PC-3 (cell line): Measurements from ENCODE around the gene S1PR2. TPM values are rescaled to one million over a fixed set of nuclear protein-coding genes. Genes with fewer than 3 reads are reported as not detected.

Source experiments
- ATAC-seq: fragments of 200-7000 bp; cut with Tn5 transposase; 2 replicates; pipeline ENCODE4 v1.9.1; 2020; ENCODE audit warnings: mild to moderate bottlenecking, moderate library complexity
- BruUV-seq: library from RNA; stranded (reverse); fragments of 400-500 nt; replicated peaks from 2 replicates; lab custom pipeline; 2021; lab: Mats Ljungman, UMichigan
- CTCF ChIA-PET: fragments of 300-600 bp; sonication (Branson Sonifier 250); formaldehyde crosslinking; loops from one replicate; lab custom pipeline; 2022; ENCODE audit warnings: antibody characterized with exemption; lab: Charles Lee
- POLR2A ChIA-PET: fragments of 300-600 bp; sonication (Branson Sonifier 250); formaldehyde crosslinking; loops from one replicate; lab custom pipeline; 2022; ENCODE audit warnings: antibody characterized with exemption; ENCODE audit not compliant: unreplicated experiment; lab: Charles Lee
- DNase-seq: peaks from one replicate; pipeline ENCODE4 v3.0.0-alpha.2; 2015
- H2AFZ ChIP-seq: fragments of 300-600 bp; sonication (generic); 2 replicates; pipeline ENCODE4 v1.6.0; 2016; ENCODE audit warnings: antibody characterized with exemption, low read length
- H3F3A ChIP-seq: fragments of 300-600 bp; sonication (generic); one replicate; pipeline ENCODE4 v1.6.0; 2017; ENCODE audit warnings: antibody characterized with exemption, low read length, control low read depth, mild to moderate bottlenecking; ENCODE audit not compliant: unreplicated experiment
- H3K27ac ChIP-seq: fragments of 300-600 bp; sonication (generic); 2 replicates; pipeline ENCODE4 v1.5.1; 2016; ENCODE audit warnings: mild to moderate bottlenecking, low read length
- H3K27me3 ChIP-seq: fragments of 300-600 bp; sonication (generic); 2 replicates; pipeline ENCODE4 v1.6.1; 2016; ENCODE audit warnings: low read length, mixed read lengths
- H3K36me3 ChIP-seq: fragments of 300-600 bp; sonication (generic); 2 replicates; pipeline ENCODE4 v1.6.1; 2016; ENCODE audit warnings: low read depth, mixed run types, low read length, mixed read lengths
- H3K4me1 ChIP-seq: fragments of 300-600 bp; sonication (generic); 2 replicates; pipeline ENCODE4 v1.5.1; 2016; ENCODE audit warnings: low read length; ENCODE audit not compliant: insufficient read depth
- H3K4me2 ChIP-seq: fragments of 300-600 bp; sonication (generic); 2 replicates; pipeline ENCODE4 v1.6.0; 2016; ENCODE audit warnings: low read length
- H3K4me3 ChIP-seq: fragments of 300-600 bp; sonication (generic); 2 replicates; pipeline ENCODE4 v1.5.1; 2016; ENCODE audit warnings: mild to moderate bottlenecking, low read length, mixed read lengths
- H3K79me2 ChIP-seq: fragments of 300-600 bp; sonication (generic); 2 replicates; pipeline ENCODE4 v1.6.1; 2017; ENCODE audit warnings: low read length, mixed read lengths
- H3K9ac ChIP-seq: fragments of 300-600 bp; sonication (generic); 2 replicates; pipeline ENCODE4 v1.6.0; 2016; ENCODE audit warnings: mild to moderate bottlenecking, low read length
- H3K9me2 ChIP-seq: fragments of 300-600 bp; sonication (generic); replicated peaks from 2 replicates; pipeline ENCODE4 v1.6.1; 2016; ENCODE audit warnings: mixed run types, low read length, mixed read lengths
- H3K9me3 ChIP-seq: fragments of 300-600 bp; sonication (generic); 2 replicates; pipeline ENCODE4 v1.6.1; 2016; ENCODE audit warnings: low read length, mixed read lengths
- H4K20me1 ChIP-seq: fragments of 300-600 bp; sonication (generic); 2 replicates; pipeline ENCODE4 v1.6.1; 2016; ENCODE audit warnings: low read length, mixed read lengths
- EZH2 ChIP-seq: fragments of 300-600 bp; sonication (generic); IDR thresholded peaks from one replicate; pipeline ENCODE4 v1.6.1; 2017; ENCODE audit warnings: antibody characterized with exemption, mild to moderate bottlenecking, low read length; ENCODE audit not compliant: unreplicated experiment
- EZH2phosphoT487 ChIP-seq: fragments of 300-600 bp; sonication (generic); IDR thresholded peaks from 2 replicates; pipeline ENCODE4 v1.6.1; 2018; ENCODE audit warnings: mild to moderate bottlenecking, antibody characterized with exemption, low read length, borderline replicate concordance
- intact Hi-C: fragments of 100-400 bp; cut with micrococcal nuclease; formaldehyde crosslinking; loops from 2 replicates; pipeline ENCODE4 v1.9.0; 2023
- total RNA-seq: library from RNA; depleted of rRNA; stranded (reverse); fragments of >200 nt; gene quantifications from 2 replicates; pipeline ENCODE4 v1.2.3, GENCODE V29; 2014
- TF ChIP-seq, protein P1 (sequence below): fragments of 300-600 bp; sonication (generic); conservative IDR thresholded peaks from 2 replicates; pipeline ENCODE4 v1.5.1; 2017; ENCODE audit warnings: antibody characterized with exemption, low read depth, mild to moderate bottlenecking, low read length

S1PR2 gene
- total RNA-seq, 1 experiment from 2014 or later, result 4.1 TPM

DNA sequence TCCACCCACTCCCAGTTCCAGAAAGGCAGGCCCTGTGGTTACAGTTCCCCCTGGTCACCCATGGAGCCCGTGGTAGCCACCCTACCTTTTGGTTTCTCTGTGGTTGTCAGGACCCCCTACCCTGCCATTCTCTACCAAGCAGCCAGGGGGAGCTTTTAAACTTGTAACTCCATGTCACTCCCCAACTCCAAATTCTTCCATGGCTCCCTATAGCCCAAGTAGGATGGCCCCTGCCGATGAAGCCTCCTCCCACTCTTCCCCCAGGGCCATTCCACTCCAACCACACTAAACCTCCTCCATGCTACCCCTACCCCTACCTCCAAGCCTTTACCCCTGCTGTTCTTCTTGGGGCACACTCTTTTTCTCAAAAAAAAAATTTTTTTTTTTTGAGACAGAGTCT, 2.2 kb downstream of the S1PR2 start:
- ChIA-PET CTCF (interaction anchor here (0.6 kb wide), 1 partner anchor 21 kb away, joined by 6 read pairs; no protein-coding TSS in a partner anchor), POLR2A (interaction anchor here (0.7 kb wide), 1 partner anchor 10 kb away, joined by 6 read pairs; no protein-coding TSS in a partner anchor)
- Histone ChIP-seq H3K27me3 (no peaks in the 10 kb centered on the region), H3K9me3 (no peaks in the 10 kb centered on the region), H3K9me2 (no peaks in the 10 kb centered on the region), H3K4me2 (no peak overlapping the region), H3F3A (no peaks in the 10 kb centered on the region), H3K79me2 (no peaks in the 10 kb centered on the region), H4K20me1 (no peaks in the 10 kb centered on the region), H3K4me1 (peaks cover 10% of the 10 kb centered on the region), H3K27ac (no peak overlapping the region), H2AFZ (no peak overlapping the region), H3K4me3 (no peak overlapping the region), H3K36me3 (no peaks in the 10 kb centered on the region), H3K9ac (no peak overlapping the region)
- ATAC-seq, result no peak
- DNase-seq, result peak; percentile 39
- intact Hi-C loops, result loop anchor here (1.0 kb wide), 1 partner anchor 21 kb away; no protein-coding TSS in a partner anchor
- no peak for TF ChIP-seq EZH2
- TF ChIP-seq, protein P1, sequence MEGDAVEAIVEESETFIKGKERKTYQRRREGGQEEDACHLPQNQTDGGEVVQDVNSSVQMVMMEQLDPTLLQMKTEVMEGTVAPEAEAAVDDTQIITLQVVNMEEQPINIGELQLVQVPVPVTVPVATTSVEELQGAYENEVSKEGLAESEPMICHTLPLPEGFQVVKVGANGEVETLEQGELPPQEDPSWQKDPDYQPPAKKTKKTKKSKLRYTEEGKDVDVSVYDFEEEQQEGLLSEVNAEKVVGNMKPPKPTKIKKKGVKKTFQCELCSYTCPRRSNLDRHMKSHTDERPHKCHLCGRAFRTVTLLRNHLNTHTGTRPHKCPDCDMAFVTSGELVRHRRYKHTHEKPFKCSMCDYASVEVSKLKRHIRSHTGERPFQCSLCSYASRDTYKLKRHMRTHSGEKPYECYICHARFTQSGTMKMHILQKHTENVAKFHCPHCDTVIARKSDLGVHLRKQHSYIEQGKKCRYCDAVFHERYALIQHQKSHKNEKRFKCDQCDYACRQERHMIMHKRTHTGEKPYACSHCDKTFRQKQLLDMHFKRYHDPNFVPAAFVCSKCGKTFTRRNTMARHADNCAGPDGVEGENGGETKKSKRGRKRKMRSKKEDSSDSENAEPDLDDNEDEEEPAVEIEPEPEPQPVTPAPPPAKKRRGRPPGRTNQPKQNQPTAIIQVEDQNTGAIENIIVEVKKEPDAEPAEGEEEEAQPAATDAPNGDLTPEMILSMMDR, result peak; percentile 56
- BruUV-seq, result no TSS peak

DNA sequence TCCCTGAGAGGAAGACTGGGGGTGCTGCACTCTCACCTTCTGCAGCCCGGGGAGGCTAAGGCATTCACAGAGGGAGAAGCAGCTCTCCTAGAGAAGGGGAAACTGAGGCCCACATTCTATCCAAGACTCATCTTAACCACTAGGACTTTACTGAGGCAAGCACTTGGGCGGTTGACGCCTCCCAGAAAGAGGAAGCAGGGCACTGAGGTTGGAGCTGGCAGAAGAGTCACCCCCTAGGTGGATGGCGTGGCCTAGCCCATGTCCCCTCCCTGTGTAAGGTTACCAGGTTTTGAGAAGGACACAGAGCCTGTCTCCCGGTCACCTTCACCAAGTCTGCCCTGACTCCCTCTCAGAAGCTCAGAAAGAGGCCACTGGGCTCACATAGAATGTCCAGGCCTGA, 2.7 kb downstream of the S1PR2 start:
- BruUV-seq, result no TSS peak

More for the DNA sequence above, 2.7 kb downstream of the S1PR2 start:
- Histone ChIP-seq H3K9me3 (no peaks in the 10 kb centered on the region), H3K9ac (no peak overlapping the region), H3K4me3 (no peak overlapping the region), H3K27ac (no peak overlapping the region), H4K20me1 (no peaks in the 10 kb centered on the region), H2AFZ (no peak overlapping the region), H3K4me1 (peaks cover 10% of the 10 kb centered on the region), H3K9me2 (no peaks in the 10 kb centered on the region), H3K4me2 (no peak overlapping the region), H3K27me3 (no peaks in the 10 kb centered on the region), H3F3A (no peaks in the 10 kb centered on the region), H3K79me2 (no peaks in the 10 kb centered on the region), H3K36me3 (no peaks in the 10 kb centered on the region)
- no peak for DNase-seq
- CTCF ChIA-PET, result no interaction called here
- no peak for TF ChIP-seq EZH2
- TF ChIP-seq EZH2phosphoT487, result no peak
- TF ChIP-seq, protein P1, result no peak
- ATAC-seq, result no peak
- intact Hi-C loops, result no loop called here
- POLR2A ChIA-PET, result interaction anchor here (0.7 kb wide), 1 partner anchor 11 kb away, joined by 6 read pairs; no protein-coding TSS in a partner anchor
